Fibroblast of lung (primary cell): ENCODE measurements around the gene DBET. TPM values are rescaled to one million over a fixed set of nuclear protein-coding genes. Genes with fewer than 3 reads are reported as not detected.
"Not testable (repeated sequence)": the region's sequence is repeated elsewhere in the genome, so short reads cannot be mapped to it uniquely, and the experiment has no call there.

Experiments
- DNase-seq, 2 donors: peaks; one replicate each; pipeline versions ENCODE4 v3.0.0 to v3.0.0-alpha.2; 2010; ENCODE audit warnings: low read depth in 2 of 2
- H2AFZ ChIP-seq: 2 replicates; pipeline ENCODE4 v1.5.1; 2012; ENCODE audit warnings: low read length, control low read depth, inconsistent platforms
- H3K27ac ChIP-seq: 2 replicates; pipeline ENCODE4 v1.5.1; 2011; ENCODE audit warnings: low read length, control low read depth; ENCODE audit not compliant: insufficient read depth
- H3K27me3 ChIP-seq: 2 replicates; pipeline ENCODE4 v1.5.1; 2011; ENCODE audit warnings: mild to moderate bottlenecking, low read length; ENCODE audit not compliant: control insufficient read depth, insufficient read depth
- H3K36me3 ChIP-seq: 2 replicates; pipeline ENCODE4 v1.5.1; 2011; ENCODE audit warnings: low read length; ENCODE audit not compliant: control insufficient read depth, insufficient read depth
- H3K4me1 ChIP-seq: 2 replicates; pipeline ENCODE4 v1.5.1; 2011; ENCODE audit warnings: low read length; ENCODE audit not compliant: control insufficient read depth, insufficient read depth; ENCODE audit errors: extremely low read depth
- H3K4me2 ChIP-seq: 2 replicates; pipeline ENCODE4 v1.5.1; 2011; ENCODE audit warnings: low read length, control low read depth; ENCODE audit not compliant: insufficient read depth; ENCODE audit errors: extremely low read depth
- H3K4me3 ChIP-seq, 4 experiments: fragments of 200-600 bp in 1 of 4; sonication (generic) in 1 of 4; replicated peaks in 1 of 4; 2 replicates each; pipeline ENCODE4 v1.5.1; 2011 to 2016; ENCODE audit warnings: low read length in 4 of 4, low read depth in 3 of 4, mild to moderate bottlenecking in 3 of 4, control low read depth in 2 of 4, inconsistent platforms in 1 of 4, mixed read lengths in 1 of 4; ENCODE audit not compliant: insufficient read depth in 1 of 4; ENCODE audit errors: control extremely low read depth in 1 of 4
- H3K79me2 ChIP-seq: 2 replicates; pipeline ENCODE4 v1.5.1; 2012; ENCODE audit warnings: mild to moderate bottlenecking, low read length, inconsistent platforms; ENCODE audit not compliant: control insufficient read depth, insufficient read depth
- H3K9ac ChIP-seq: 2 replicates; pipeline ENCODE4 v1.5.1; 2011; ENCODE audit warnings: mild to moderate bottlenecking, low read length, control low read depth; ENCODE audit not compliant: insufficient read depth
- H3K9me3 ChIP-seq: 2 replicates; pipeline ENCODE4 v1.5.1; 2012; ENCODE audit warnings: low read depth, low read length; ENCODE audit not compliant: control insufficient read depth, insufficient read depth
- H4K20me1 ChIP-seq: 2 replicates; pipeline ENCODE4 v1.5.1; 2011; ENCODE audit warnings: low read length; ENCODE audit not compliant: control insufficient read depth, insufficient read depth; ENCODE audit errors: extremely low read depth
- polyA plus RNA-seq, 2 donors: library from polyadenylated mRNA; depleted of rRNA in 1 of 2; stranded (reverse) in 1 of 2; unstranded in 1 of 2; fragments of >200 nt; gene quantifications; 2 replicates each; pipeline ENCODE4 v1.2.1, GENCODE V29; 2011 to 2012; ENCODE audit warnings: missing spikeins in 1 of 2
- total RNA-seq: library from RNA; depleted of rRNA; stranded (reverse); fragments of >200 nt; gene quantifications from 2 replicates; pipeline ENCODE4 v1.2.1, GENCODE V29; 2014

The DBET gene
- total and polyA plus RNA-seq, 2 donors (not counting 1 experiment from before 2014, with no cell fraction given) = not detected

DNA sequence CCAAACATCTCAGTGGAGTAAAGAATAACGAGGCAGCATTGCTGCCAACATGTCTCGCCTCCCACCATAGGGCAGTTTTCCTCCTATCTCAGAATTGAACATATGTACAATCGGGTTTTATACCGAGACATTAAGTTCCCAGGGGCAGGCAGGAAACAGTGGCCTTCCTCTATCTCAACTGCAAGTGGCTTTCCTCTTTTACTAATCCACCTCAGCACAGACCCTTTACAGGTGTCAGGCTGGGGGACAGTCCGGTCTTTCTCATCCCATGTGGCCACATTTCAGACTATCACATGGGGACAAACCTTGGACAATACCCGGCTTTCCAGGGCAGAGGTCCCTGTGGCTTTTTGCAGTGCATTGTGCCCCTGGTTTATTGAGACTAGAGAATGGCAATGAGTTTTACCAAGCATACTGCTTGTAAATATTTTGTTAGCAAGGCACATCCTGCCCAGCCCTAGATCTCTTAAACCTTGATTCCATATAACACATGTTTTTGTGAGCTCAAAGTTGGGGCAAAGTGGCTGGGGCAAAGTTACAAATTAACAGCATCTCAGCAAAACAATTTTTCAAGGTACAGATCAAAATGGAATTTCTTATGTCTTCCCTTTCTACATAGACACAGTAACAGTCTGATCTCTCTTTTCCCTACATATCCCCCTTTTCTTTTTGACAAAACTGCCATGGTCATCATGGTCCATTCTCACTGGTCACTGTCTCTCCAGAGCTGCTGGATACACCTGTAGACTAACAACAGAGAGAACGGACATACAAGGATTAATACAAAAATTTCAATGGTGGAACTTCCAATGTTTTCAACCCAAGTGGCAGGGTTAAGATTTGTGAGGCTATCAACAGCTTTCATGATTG is 42.5 kb downstream of the DBET start:
- H3K4me3 ChIP-seq, H3K9ac ChIP-seq, H3K27ac ChIP-seq, H4K20me1 ChIP-seq, H2AFZ ChIP-seq, DNase-seq, H3K27me3 ChIP-seq, H3K36me3 ChIP-seq, H3K79me2 ChIP-seq, H3K4me2 ChIP-seq, H3K4me1 ChIP-seq, H3K9me3 ChIP-seq: not testable (repeated sequence)

DNA sequence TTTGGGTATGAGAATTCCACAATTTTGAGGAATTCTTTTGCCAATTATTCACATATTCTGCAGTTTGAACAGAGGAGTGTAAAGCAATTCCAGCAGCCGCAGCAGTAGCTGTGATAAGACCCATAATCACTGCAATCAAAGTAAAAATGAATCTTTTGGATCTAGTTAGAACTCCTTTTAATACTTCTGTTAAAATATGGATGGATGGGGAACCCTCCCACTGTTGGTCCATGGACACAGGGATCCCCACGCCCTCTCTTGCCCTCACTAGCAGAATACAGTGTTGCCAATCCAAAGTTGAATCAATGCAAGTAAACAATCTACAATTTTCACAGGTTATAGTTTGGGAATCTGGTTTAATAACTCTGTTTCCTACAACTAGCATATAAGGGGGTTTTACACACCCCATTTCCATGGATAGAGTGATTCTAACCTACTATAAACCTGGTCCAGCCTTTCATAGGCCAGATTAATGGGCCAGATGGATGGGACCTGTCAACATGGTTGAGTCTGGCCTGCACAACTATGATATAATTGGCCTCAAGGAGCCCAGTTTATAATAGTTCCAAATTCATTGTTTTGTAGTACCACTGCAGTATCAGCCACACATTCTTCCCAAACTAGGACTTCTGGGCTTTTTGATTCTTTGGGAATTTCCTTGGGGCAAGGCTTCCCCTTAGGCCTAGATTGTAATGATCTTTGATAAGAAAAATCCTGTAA is 43.6 kb downstream of the DBET start:
- H3K9me3 ChIP-seq, H3K4me3 ChIP-seq, H4K20me1 ChIP-seq, H3K4me1 ChIP-seq, H3K27ac ChIP-seq, H2AFZ ChIP-seq, H3K9ac ChIP-seq, H3K36me3 ChIP-seq, H3K4me2 ChIP-seq, H3K27me3 ChIP-seq, H3K79me2 ChIP-seq, DNase-seq: not testable (repeated sequence)

DNA sequence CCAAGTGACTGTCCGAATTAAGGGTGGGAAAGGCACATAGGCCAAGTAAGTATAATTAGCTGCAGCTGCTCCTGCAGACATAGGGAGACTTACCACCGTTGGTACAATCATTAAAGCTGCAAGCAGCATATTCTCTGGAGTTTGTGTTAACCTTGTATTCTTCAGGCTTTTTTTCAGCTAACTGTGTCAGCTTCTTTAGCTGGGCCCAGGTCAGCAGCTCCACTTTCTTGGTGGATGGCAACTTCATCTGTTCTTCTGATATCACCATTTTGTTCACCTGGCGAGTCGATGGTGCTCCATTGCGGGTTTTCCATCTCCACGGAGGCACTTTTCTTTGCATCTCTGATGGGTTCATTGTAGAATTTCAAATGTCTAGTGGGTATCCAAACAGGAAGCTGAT is 44.5 kb downstream of the DBET start:
- DNase-seq = not testable (repeated sequence)

DNA sequence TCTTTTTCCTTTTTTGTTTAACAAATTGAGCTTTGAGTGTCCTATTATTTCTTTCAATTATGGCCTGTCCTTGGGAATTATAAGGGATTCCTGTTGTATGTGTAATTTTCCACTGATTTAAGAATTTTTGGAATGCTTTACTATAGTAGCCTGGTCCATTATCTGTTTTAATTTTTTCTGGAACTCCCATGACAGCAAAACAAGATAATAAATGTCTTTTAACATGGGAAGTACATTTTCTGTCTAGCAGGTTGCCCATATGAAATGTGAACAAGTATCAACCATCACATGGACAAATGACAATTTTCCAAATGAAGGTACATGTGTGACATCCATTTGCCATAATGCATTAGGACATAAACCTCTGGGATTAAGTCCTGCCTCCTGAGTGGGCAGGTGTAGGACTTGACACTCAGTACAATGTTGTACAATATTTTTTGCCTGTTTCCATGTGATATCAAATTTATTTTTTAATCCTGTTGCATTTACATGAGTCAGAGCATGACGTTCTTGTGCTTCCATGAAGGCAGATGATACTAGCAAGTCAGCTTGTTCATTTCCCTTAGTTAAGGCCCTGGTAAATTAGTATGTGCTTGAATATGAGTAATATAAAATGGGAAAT is 45.2 kb downstream of the DBET start:
- not testable (repeated sequence) for H3K4me1 ChIP-seq, H3K9me3 ChIP-seq, H2AFZ ChIP-seq, H3K36me3 ChIP-seq, DNase-seq, H3K79me2 ChIP-seq, H3K9ac ChIP-seq, H3K4me3 ChIP-seq, H3K4me2 ChIP-seq, H3K27me3 ChIP-seq, H3K27ac ChIP-seq, H4K20me1 ChIP-seq

More for the DNA sequence above, 44.5 kb downstream of the DBET start:
- not testable (repeated sequence) for H3K36me3 ChIP-seq, H4K20me1 ChIP-seq, H3K4me2 ChIP-seq, H3K9me3 ChIP-seq, H3K4me3 ChIP-seq, H3K79me2 ChIP-seq, H2AFZ ChIP-seq, H3K9ac ChIP-seq, H3K27me3 ChIP-seq, H3K27ac ChIP-seq, H3K4me1 ChIP-seq

DNA sequence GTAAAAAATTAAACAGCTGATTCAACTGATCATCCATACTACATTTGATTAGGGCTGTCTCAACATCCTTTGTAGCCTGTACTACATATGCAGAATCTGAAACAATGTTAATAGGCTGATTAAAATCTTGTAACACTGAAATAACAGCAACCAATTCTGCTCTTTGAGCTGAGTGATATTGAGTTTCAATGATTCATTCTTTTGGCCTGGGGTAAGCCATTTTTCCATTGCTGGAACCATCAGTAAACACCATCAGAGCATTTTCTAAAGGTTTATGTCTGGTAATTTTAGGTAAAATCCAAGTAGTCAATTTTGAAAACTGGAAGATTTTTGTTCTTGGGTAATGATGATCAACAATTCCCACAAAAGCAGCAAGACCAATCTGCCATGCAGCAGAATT is 45.7 kb downstream of the DBET start:
- not testable (repeated sequence) for H3K27me3 ChIP-seq, H4K20me1 ChIP-seq, H3K4me2 ChIP-seq, H2AFZ ChIP-seq, H3K79me2 ChIP-seq, H3K9me3 ChIP-seq, H3K4me3 ChIP-seq, H3K36me3 ChIP-seq, H3K4me1 ChIP-seq, H3K27ac ChIP-seq, H3K9ac ChIP-seq, DNase-seq

DNA sequence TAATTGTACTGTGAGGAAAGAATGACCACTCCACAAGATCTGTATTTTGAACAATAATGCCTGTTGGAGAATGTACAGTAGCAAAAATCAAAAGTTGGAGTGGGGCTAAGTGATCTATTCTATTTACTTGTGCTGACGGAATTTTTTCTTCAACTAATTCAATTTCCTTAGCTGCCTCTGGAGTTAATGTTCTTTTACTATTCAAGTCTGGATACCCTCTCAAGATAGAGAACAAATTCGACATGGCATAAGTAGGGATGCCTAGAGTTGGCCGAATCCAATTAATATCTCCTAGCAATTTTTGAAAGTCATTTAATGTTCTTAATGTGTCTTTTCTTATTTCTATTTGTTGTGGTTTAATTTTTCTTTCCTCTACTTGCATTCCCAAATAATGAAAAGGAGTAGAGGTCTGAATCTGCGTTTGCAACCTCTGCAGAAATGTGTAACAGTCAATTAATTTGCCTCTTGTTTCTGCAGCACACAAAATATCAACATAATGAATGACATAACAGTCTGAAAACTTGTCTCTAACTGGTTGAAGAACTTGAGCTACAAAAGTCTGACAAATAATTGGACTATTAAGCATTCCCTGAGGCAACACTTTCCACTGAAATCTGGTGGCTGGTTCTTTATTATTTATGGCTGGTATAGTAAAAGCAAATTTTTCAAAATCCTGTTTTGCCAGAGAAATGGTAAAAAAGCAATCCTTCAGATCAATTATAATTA is 46.4 kb downstream of the DBET start:
- H3K4me2 ChIP-seq, H4K20me1 ChIP-seq, H3K4me1 ChIP-seq, H3K27ac ChIP-seq, H3K36me3 ChIP-seq, DNase-seq, H3K27me3 ChIP-seq, H3K9me3 ChIP-seq, H3K9ac ChIP-seq, H3K79me2 ChIP-seq, H2AFZ ChIP-seq, H3K4me3 ChIP-seq: not testable (repeated sequence)
